WTC11 (cell line): Measurements from ENCODE around the gene GRID2. TPM values are rescaled to one million over a fixed set of nuclear protein-coding genes. Genes with fewer than 3 reads are reported as not detected.

Source experiments
- ATAC-seq: fragments of 200-7000 bp; cut with Tn5 transposase; 2 replicates; pipeline ENCODE4 v1.10.0; 2021; ENCODE audit warnings: mild to moderate bottlenecking, moderate library complexity
- CTCF ChIA-PET: fragments of 300-600 bp; sonication (Branson Sonifier 250); formaldehyde crosslinking; loops from one replicate; lab custom pipeline; 2021; ENCODE audit warnings: antibody characterized with exemption; lab: Charles Lee
- POLR2A ChIA-PET: fragments of 350-600 bp; sonication (Branson Sonifier 250); formaldehyde crosslinking; loops from one replicate; lab custom pipeline; 2021; ENCODE audit warnings: antibody characterized with exemption; lab: Charles Lee
- DNase-seq: peaks from one replicate; pipeline ENCODE4 v3.0.0; 2021; ENCODE audit warnings: low spot score
- H3K27ac Mint-ChIP-seq: 2 replicates; pipeline ENCODE4 v1.8.0; 2021; ENCODE audit warnings: mixed read lengths
- H3K27me3 Mint-ChIP-seq: 2 replicates; pipeline ENCODE4 v1.8.0; 2021; ENCODE audit warnings: low read depth, mild to moderate bottlenecking, moderate library complexity, mixed read lengths
- H3K36me3 Mint-ChIP-seq: 2 replicates; pipeline ENCODE4 v1.8.0; 2021; ENCODE audit warnings: mixed read lengths
- H3K4me1 Mint-ChIP-seq: 2 replicates; pipeline ENCODE4 v1.8.0; 2022; ENCODE audit warnings: mixed read lengths
- H3K4me3 Mint-ChIP-seq: 2 replicates; pipeline ENCODE4 v1.8.0; 2021; ENCODE audit warnings: mild to moderate bottlenecking, moderate library complexity, mixed read lengths
- H3K9me3 Mint-ChIP-seq: 2 replicates; pipeline ENCODE4 v1.8.0; 2021; ENCODE audit warnings: mixed read lengths
- NR2C2 ChIP-seq: sonication (generic); formaldehyde crosslinking; IDR thresholded peaks from 2 replicates; pipeline ENCODE4 v1.8.0; 2022; ENCODE audit warnings: mild to moderate bottlenecking, missing genetic modification reagents
- NR3C1 ChIP-seq: sonication (generic); formaldehyde crosslinking; conservative IDR thresholded peaks from 2 replicates; pipeline ENCODE4 v1.8.1; 2023; ENCODE audit warnings: low read depth, mild to moderate bottlenecking, missing genetic modification reagents
- SMAD3 ChIP-seq: sonication (generic); formaldehyde crosslinking; IDR thresholded peaks from 2 replicates; pipeline ENCODE4 v1.8.0; 2022; ENCODE audit warnings: missing genetic modification reagents, mild to moderate bottlenecking, borderline replicate concordance
- SOX15 ChIP-seq: fragments of 250-450 bp; sonication (Bioruptor Pico); IDR thresholded peaks from 2 replicates; pipeline ENCODE4 v1.9.0; 2021; ENCODE audit warnings: mild to moderate bottlenecking
- TEAD4 ChIP-seq: sonication (generic); formaldehyde crosslinking; IDR thresholded peaks from 2 replicates; pipeline ENCODE4 v1.8.0; 2022; ENCODE audit warnings: mild to moderate bottlenecking, missing genetic modification reagents
- TP53 ChIP-seq: sonication (generic); formaldehyde crosslinking; IDR thresholded peaks from 2 replicates; pipeline ENCODE4 v1.8.1; 2023; ENCODE audit warnings: mild to moderate bottlenecking, missing genetic modification reagents
- ZNF232 ChIP-seq: sonication (generic); formaldehyde crosslinking; IDR thresholded peaks from 2 replicates; pipeline ENCODE4 v1.8.0; 2022; ENCODE audit warnings: mild to moderate bottlenecking, missing genetic modification reagents
- ZNF281 ChIP-seq: sonication (generic); formaldehyde crosslinking; IDR thresholded peaks from 2 replicates; pipeline ENCODE4 v1.8.0; 2023; ENCODE audit warnings: mild to moderate bottlenecking, missing genetic modification reagents
- total RNA-seq: library from RNA; stranded (reverse); gene quantifications from 3 replicates; pipeline ENCODE4 v1.2.3, GENCODE V29; 2021
- TF ChIP-seq, protein P1 (sequence below): sonication (generic); formaldehyde crosslinking; IDR thresholded peaks from 2 replicates; pipeline ENCODE4 v1.8.0; 2023; ENCODE audit warnings: missing genetic modification reagents, mild to moderate bottlenecking, borderline replicate concordance
- TF ChIP-seq, protein P2 (sequence below): sonication (generic); formaldehyde crosslinking; IDR thresholded peaks from 2 replicates; pipeline ENCODE4 v1.8.1; 2022; ENCODE audit warnings: missing genetic modification reagents, borderline replicate concordance
- TF ChIP-seq, protein P3 (sequence below): sonication (generic); formaldehyde crosslinking; conservative IDR thresholded peaks from 2 replicates; pipeline ENCODE4 v1.8.1; 2022; ENCODE audit warnings: mild to moderate bottlenecking, missing genetic modification reagents
- TF ChIP-seq, protein P4 (sequence below): fragments of 250-450 bp; sonication (Bioruptor Pico); IDR thresholded peaks from 2 replicates; pipeline ENCODE4 v1.8.0; 2021; ENCODE audit warnings: mild to moderate bottlenecking
- TF ChIP-seq, protein P5 (sequence below): sonication (generic); formaldehyde crosslinking; IDR thresholded peaks from 2 replicates; pipeline ENCODE4 v1.8.1; 2022; ENCODE audit warnings: low read depth, mild to moderate bottlenecking, moderate library complexity, missing genetic modification reagents, borderline replicate concordance

GRID2 gene
- total RNA-seq, 1 experiment from 2014 or later = 26.8 TPM

- DNase-seq = no peak
Measured at GRCh38 chr4:93187466-93187865, 883.7 kb downstream of the GRID2 start.

DNA sequence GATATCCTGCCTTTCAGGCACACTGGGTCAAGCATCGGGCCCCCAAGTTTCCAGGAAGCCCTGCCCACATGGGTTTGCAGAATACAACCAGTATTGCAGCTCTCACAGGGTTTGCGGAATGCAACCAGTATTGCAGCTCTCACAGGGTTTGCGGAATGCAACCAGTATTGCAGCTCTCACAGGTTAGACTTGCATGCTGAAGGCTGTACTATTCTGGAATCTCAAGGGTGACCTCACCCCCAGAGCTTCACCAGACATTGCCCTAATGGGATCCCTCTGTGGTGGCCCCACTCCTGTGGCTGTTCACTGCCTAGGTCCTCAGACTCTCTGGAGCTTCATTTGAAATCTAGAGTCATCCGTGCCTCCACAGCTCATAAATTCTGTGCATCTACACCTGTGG lies 884.1 kb downstream of the GRID2 start:
- H3K27ac Mint-ChIP-seq = no peak overlapping the region
- H3K4me1 Mint-ChIP-seq = peaks cover 6% of the 10 kb centered on the region
- TF ChIP-seq, protein P1, sequence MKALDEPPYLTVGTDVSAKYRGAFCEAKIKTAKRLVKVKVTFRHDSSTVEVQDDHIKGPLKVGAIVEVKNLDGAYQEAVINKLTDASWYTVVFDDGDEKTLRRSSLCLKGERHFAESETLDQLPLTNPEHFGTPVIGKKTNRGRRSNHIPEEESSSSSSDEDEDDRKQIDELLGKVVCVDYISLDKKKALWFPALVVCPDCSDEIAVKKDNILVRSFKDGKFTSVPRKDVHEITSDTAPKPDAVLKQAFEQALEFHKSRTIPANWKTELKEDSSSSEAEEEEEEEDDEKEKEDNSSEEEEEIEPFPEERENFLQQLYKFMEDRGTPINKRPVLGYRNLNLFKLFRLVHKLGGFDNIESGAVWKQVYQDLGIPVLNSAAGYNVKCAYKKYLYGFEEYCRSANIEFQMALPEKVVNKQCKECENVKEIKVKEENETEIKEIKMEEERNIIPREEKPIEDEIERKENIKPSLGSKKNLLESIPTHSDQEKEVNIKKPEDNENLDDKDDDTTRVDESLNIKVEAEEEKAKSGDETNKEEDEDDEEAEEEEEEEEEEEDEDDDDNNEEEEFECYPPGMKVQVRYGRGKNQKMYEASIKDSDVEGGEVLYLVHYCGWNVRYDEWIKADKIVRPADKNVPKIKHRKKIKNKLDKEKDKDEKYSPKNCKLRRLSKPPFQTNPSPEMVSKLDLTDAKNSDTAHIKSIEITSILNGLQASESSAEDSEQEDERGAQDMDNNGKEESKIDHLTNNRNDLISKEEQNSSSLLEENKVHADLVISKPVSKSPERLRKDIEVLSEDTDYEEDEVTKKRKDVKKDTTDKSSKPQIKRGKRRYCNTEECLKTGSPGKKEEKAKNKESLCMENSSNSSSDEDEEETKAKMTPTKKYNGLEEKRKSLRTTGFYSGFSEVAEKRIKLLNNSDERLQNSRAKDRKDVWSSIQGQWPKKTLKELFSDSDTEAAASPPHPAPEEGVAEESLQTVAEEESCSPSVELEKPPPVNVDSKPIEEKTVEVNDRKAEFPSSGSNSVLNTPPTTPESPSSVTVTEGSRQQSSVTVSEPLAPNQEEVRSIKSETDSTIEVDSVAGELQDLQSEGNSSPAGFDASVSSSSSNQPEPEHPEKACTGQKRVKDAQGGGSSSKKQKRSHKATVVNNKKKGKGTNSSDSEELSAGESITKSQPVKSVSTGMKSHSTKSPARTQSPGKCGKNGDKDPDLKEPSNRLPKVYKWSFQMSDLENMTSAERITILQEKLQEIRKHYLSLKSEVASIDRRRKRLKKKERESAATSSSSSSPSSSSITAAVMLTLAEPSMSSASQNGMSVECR (CRISPR knock-in tag) = no peak
- TF ChIP-seq, protein P2, sequence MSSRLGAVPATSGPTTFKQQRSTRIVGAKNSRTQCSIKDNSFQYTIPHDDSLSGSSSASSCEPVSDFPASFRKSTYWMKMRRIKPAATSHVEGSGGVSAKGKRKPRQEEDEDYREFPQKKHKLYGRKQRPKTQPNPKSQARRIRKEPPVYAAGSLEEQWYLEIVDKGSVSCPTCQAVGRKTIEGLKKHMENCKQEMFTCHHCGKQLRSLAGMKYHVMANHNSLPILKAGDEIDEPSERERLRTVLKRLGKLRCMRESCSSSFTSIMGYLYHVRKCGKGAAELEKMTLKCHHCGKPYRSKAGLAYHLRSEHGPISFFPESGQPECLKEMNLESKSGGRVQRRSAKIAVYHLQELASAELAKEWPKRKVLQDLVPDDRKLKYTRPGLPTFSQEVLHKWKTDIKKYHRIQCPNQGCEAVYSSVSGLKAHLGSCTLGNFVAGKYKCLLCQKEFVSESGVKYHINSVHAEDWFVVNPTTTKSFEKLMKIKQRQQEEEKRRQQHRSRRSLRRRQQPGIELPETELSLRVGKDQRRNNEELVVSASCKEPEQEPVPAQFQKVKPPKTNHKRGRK = no peak
- TF ChIP-seq TEAD4 (no peak), SMAD3 (CRISPR knock-in tag) (no peak), ZNF232 (CRISPR knock-in tag) (no peak)
- no peaks in the 10 kb centered on the region for H3K36me3 Mint-ChIP-seq
- ATAC-seq (no peak), DNase-seq (no peak)
- ChIA-PET POLR2A (no interaction called here), CTCF (interaction anchor here (1.3 to 1.5 kb wide), 2 partner anchors 12 to 30 kb away, joined by 5 to 6 read pairs; no protein-coding TSS in a partner anchor)
- H3K27me3 Mint-ChIP-seq = no peaks in the 10 kb centered on the region
- no peak overlapping the region for H3K4me3 Mint-ChIP-seq
- H3K9me3 Mint-ChIP-seq = no peaks in the 10 kb centered on the region

More at GRCh38 chr4:93187466-93187865, 883.7 kb downstream of the GRID2 start:
- peaks cover 3% of the 10 kb centered on the region for H3K4me1 Mint-ChIP-seq
- ChIA-PET POLR2A (no interaction called here), CTCF (interaction anchor here (1.3 kb wide), 1 partner anchor 29 kb away, joined by 5 read pairs; no protein-coding TSS in a partner anchor)
- H3K27me3 Mint-ChIP-seq = no peaks in the 10 kb centered on the region
- no peak for ATAC-seq
- H3K9me3 Mint-ChIP-seq = no peaks in the 10 kb centered on the region
- H3K27ac Mint-ChIP-seq = no peak overlapping the region
- H3K36me3 Mint-ChIP-seq = no peaks in the 10 kb centered on the region
- TF ChIP-seq, protein P1 (CRISPR knock-in tag) = no peak
- TF ChIP-seq, protein P3, sequence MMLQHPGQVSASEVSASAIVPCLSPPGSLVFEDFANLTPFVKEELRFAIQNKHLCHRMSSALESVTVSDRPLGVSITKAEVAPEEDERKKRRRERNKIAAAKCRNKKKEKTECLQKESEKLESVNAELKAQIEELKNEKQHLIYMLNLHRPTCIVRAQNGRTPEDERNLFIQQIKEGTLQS (CRISPR knock-in tag) = no peak
- no peak for TF ChIP-seq NR3C1 (CRISPR knock-in tag)
- TF ChIP-seq, protein P4, sequence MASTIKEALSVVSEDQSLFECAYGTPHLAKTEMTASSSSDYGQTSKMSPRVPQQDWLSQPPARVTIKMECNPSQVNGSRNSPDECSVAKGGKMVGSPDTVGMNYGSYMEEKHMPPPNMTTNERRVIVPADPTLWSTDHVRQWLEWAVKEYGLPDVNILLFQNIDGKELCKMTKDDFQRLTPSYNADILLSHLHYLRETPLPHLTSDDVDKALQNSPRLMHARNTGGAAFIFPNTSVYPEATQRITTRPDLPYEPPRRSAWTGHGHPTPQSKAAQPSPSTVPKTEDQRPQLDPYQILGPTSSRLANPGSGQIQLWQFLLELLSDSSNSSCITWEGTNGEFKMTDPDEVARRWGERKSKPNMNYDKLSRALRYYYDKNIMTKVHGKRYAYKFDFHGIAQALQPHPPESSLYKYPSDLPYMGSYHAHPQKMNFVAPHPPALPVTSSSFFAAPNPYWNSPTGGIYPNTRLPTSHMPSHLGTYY (CRISPR knock-in tag) = no peak
- TF ChIP-seq ZNF281 (CRISPR knock-in tag) = no peak
- no peak for TF ChIP-seq SOX15 (CRISPR knock-in tag)
- TF ChIP-seq TP53 (CRISPR knock-in tag) = no peak
- TF ChIP-seq, protein P5, sequence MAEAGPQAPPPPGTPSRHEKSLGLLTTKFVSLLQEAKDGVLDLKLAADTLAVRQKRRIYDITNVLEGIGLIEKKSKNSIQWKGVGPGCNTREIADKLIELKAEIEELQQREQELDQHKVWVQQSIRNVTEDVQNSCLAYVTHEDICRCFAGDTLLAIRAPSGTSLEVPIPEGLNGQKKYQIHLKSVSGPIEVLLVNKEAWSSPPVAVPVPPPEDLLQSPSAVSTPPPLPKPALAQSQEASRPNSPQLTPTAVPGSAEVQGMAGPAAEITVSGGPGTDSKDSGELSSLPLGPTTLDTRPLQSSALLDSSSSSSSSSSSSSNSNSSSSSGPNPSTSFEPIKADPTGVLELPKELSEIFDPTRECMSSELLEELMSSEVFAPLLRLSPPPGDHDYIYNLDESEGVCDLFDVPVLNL = no peak
- TF ChIP-seq NR2C2 = no peak
- no peak overlapping the region for H3K4me3 Mint-ChIP-seq
